Subcutaneous abdominal adipose tissue (tissue), 5 donors: ENCODE data around the gene TBC1D22A.

Experiments used
- H3K27ac ChIP-seq: one replicate; pipeline ENCODE4 v1.7.0; 2013; ENCODE audit warnings: low read depth, mild to moderate bottlenecking, inconsistent platforms, low read length, moderate library complexity
- H3K27me3 ChIP-seq, 5 donors: one replicate each; pipeline ENCODE4 v1.7.0; 2013; ENCODE audit warnings: low read length in 5 of 5, inconsistent platforms in 1 of 5; ENCODE audit not compliant: control insufficient read depth in 5 of 5, insufficient read depth in 4 of 5
- H3K36me3 ChIP-seq, 5 donors: one replicate each; pipeline ENCODE4 v1.7.0; 2013; ENCODE audit warnings: low read length in 5 of 5; ENCODE audit not compliant: control insufficient read depth in 5 of 5, insufficient read depth in 5 of 5
- H3K4me1 ChIP-seq, 5 donors: one replicate each; pipeline ENCODE4 v1.7.0; 2013; ENCODE audit warnings: low read length in 5 of 5, mild to moderate bottlenecking in 3 of 5, moderate library complexity in 1 of 5; ENCODE audit not compliant: control insufficient read depth in 5 of 5, insufficient read depth in 5 of 5
- H3K4me3 ChIP-seq, 5 donors: one replicate each; pipeline ENCODE4 v1.7.0; 2013; ENCODE audit warnings: low read length in 5 of 5, low read depth in 1 of 5
- H3K9ac ChIP-seq, 5 donors: one replicate each; pipeline ENCODE4 v1.7.0; 2013; ENCODE audit warnings: low read length in 5 of 5, mild to moderate bottlenecking in 4 of 5, moderate library complexity in 3 of 5
- H3K9me3 ChIP-seq, 5 donors: one replicate each; pipeline ENCODE4 v1.7.0; 2013; ENCODE audit warnings: low read length in 5 of 5; ENCODE audit not compliant: control insufficient read depth in 5 of 5
- donor health status: healthy.
- donor health status: healthy.
- donor health status: healthy.
- donor health status: healthy.
- donor health status: healthy.

The TBC1D22A gene

DNA sequence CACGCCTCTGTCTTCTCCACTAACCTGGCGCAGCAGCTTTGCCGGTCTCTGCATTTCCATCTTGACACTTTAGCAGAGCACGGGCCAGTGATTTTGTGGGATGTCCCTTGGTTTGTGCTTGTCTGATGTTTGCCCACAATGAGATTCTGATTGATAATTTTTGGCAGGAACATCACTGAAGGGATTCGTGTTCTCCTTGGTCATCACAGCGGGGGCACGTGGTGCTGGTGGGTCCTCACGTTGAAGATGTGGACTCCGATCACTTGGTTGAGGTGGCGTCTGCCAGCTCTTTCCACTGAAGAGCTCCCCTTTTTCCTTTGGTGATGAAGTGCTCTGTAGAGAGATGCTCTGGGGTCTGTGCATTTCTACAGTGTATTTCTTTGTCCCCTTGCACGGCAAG, 37.2 kb downstream of the TBC1D22A start:
- Histone ChIP-seq H3K36me3 (peaks cover 2 to 73% (median 53%) of the 10 kb centered on the region in 5 donors), H3K4me3 (no peak overlapping the region), H3K27me3 (no peaks in the 10 kb centered on the region), H3K4me1 (peaks cover 0 to 15% (median 4%) of the 10 kb centered on the region in 5 donors), H3K9ac (no peak overlapping the region), H3K9me3 (no peaks in the 10 kb centered on the region), H3K27ac (no peak overlapping the region)

DNA sequence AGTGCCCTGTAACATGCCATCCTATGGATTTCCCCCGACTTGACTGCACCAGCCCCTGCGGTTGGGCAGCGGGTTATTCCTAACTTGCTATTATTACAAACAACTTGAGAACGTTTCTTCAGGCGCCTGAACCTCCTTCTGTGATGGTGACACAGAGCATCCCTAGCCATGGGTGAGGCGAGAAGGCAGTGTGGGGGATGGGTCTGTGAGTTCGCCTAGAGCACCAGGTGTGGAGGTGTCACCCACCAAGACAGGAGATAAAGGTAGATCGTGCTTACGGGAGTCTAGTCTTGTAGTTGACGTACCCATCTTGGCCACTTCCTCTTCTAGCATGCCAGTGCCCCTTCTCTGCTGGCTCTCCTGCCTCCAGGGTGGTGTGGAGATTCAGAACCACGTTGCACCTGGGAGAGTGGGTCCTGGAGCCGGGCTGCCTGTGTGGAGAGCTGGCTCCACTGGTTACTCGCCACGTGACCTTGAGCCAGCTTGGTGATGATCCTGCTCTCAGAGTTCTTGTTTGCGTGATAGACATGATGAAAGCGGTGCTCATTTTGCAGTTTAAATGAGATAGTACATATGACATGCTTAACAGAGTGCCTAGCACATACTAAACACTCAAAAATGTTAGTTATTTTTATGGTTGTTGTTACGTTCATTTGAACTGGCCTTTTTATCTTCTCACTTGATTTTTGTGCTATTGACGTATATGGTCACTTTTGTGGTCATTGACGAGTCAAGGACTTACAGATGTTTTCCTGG, 37.8 kb downstream of the TBC1D22A start:
- Histone ChIP-seq H3K4me3 (no peak overlapping the region), H3K36me3 (peaks cover 2 to 73% (median 50%) of the 10 kb centered on the region in 5 donors), H3K27ac (no peak overlapping the region), H3K27me3 (no peaks in the 10 kb centered on the region), H3K4me1 (peaks cover 0 to 15% (median 4%) of the 10 kb centered on the region in 5 donors), H3K9me3 (no peaks in the 10 kb centered on the region), H3K9ac (no peak overlapping the region)

DNA sequence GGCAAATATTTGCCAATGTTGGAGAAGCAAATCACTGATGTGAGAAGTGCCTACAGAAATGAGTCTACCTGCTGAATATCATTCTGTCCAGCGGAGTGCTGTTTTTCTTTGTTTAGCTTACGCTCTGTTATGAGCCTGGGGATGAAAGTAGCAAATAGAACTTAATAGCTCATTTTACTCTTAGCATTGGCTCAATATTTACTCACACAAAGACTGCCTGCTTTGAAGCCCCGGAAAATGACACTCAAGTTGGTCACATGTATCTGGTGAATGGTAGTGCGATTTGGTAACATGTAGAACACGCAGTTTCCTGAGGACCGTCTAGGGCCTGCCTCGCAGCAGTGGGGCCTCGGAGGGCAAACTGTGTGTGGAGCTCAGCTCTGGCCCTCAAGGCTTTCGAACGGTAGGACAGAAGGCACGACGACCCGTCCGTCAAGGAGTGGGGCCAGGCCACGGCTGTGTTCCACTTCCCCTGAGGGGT, 38.9 kb downstream of the TBC1D22A start:
- Histone ChIP-seq H3K36me3 (peaks cover 2 to 65% (median 47%) of the 10 kb centered on the region in 5 donors), H3K9me3 (no peaks in the 10 kb centered on the region), H3K4me1 (peaks cover 0 to 15% (median 4%) of the 10 kb centered on the region in 5 donors), H3K9ac (no peak overlapping the region), H3K27ac (no peak overlapping the region), H3K27me3 (no peaks in the 10 kb centered on the region), H3K4me3 (no peak overlapping the region)

DNA sequence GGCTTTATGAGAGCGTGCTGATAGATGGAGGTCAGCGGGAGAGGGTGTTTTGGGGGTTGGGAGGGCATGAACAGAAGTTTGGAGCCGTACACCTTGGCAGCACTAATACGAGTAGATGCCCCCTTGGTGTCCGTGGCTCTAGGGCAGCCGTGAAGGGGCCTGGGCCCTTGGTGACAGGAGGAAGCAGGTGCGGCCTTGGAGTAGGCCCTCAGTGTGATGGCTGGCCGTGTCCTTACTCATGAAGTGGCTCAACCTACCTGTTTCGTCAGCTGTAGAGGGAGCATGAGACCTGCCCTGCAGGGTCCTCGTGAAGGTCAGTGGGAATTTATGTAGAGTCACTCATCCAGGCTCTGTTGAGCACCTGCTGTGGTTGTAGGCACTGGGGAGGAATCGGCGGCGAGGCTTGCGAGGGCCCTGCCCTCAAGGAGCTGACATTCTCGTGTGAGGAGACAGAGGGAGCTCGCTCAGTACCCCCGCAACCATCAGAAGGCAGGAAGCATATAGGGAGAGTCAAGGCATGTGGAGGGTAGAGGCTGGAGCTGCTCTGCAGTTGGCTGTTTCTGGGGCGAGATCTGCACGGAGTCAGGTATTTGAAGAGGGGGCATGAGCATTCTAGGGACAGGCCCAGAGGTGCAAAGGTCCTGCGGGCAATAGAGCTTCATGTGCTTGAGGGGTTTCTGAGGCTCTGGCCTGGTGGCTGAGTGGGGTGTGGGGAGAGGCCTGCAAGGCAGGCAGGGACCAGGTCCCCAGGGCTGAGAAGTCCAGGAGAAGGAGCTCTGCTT, 39.6 kb downstream of the TBC1D22A start:
- Histone ChIP-seq H3K4me1 (peaks cover 0 to 15% (median 4%) of the 10 kb centered on the region in 5 donors), H3K36me3 (peaks cover 2 to 66% (median 48%) of the 10 kb centered on the region in 5 donors)

DNA sequence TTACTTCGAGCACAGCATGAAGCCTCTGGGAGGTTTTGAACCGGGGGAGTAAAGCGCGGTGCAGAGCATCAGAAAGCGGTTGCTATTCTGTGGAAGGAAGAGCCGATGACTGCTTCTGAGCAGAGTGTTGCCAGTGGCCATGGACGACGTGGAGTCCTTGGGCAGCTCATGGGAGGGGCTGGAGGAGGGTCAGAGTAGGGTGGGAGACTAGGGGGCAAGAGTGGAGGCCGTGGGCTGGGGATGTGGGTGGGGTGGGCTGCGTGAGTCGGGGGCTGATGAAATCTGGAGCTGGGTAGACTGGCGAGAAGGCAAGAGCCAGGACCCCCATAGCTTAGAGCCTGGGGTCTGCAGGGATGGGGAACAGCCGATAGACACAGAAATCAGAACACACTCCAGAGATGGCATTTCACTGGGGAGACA, 40.2 kb downstream of the TBC1D22A start:
- no peaks in the 10 kb centered on the region for H3K9me3 ChIP-seq
- peaks cover 2 to 66% (median 47%) of the 10 kb centered on the region in 5 donors for H3K36me3 ChIP-seq
- H3K27me3 ChIP-seq: no peaks in the 10 kb centered on the region
- H3K27ac ChIP-seq: no peak overlapping the region
- H3K9ac ChIP-seq: no peak overlapping the region
- no peak overlapping the region for H3K4me3 ChIP-seq
- peaks cover 0 to 15% (median 4%) of the 10 kb centered on the region in 5 donors for H3K4me1 ChIP-seq

More for the DNA sequence above, 39.6 kb downstream of the TBC1D22A start:
- H3K27me3 ChIP-seq: no peaks in the 10 kb centered on the region
- no peak overlapping the region for H3K27ac ChIP-seq
- H3K9ac ChIP-seq: no peak overlapping the region
- no peaks in the 10 kb centered on the region for H3K9me3 ChIP-seq
- H3K4me3 ChIP-seq: no peak overlapping the region

DNA sequence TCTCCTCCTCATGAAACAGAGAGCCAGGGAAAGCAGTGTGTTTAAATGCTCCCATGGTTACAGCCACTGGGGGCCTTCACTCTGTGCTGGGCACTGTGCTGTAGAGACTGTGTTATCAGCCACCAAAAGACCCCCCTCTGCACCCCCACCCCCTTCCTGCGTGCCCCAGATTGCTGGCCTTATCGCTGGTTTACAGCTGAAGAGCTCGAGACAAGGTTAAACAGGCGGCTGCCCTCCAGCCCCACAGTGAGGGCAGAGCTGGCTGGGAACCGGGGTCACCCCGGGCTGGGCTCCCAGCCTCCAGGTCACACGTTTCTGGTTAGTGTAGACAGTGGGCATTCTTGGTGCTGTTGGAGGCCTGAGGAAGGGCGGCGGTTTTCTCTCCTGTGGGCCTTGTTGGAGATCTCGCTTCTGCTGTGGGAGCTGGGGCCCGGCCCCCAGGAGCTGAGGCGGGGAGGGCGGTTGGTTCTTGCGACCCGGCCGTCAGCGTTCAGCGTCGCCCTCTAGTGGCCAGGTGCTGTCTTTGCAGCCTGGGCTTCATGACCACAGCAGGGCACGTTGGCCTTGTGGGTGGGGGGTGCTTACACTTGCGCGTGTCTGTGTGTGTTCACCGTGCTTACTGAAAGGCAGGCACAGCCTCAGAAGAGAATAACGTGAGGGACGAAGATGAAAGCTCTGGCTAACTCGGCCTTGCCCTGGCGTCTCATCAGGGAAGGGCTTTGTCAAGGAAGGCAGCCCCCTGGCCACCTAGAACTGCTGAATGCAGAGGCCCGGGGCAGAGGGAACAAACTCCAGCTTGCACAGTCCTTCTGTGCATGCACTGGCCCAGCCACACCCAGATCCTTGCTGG, 40.8 kb downstream of the TBC1D22A start:
- peaks cover 0 to 14% (median 4%) of the 10 kb centered on the region in 5 donors for H3K4me1 ChIP-seq
- no peaks in the 10 kb centered on the region for H3K9me3 ChIP-seq
- H3K36me3 ChIP-seq: peaks cover 2 to 62% (median 41%) of the 10 kb centered on the region in 5 donors
- H3K9ac ChIP-seq: no peak overlapping the region
- no peak overlapping the region for H3K27ac ChIP-seq
- no peaks in the 10 kb centered on the region for H3K27me3 ChIP-seq
- no peak overlapping the region for H3K4me3 ChIP-seq

DNA sequence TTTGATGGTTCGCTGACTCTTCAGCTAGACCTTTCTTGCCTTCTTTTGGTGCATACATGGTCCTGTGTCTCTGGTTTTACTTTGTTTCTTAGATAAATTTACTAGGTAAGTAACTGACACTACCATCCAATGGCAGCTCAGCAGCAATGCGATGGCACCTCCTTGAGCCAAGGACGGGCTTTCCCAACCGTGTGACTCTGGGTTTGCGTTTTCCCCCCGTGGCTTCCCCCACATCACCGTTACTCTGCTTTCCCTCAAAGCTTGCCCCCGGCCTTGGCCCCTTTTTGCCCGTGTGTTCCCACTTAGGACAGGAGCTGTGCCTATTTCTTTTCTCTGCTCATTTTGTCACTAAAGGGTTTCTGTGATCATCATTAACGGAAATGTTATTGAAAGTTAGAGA, 41.5 kb downstream of the TBC1D22A start:
- H3K36me3 ChIP-seq: peaks cover 2 to 58% (median 40%) of the 10 kb centered on the region in 5 donors
- peaks cover 0 to 8% (median under 1%) of the 10 kb centered on the region in 5 donors for H3K4me1 ChIP-seq

DNA sequence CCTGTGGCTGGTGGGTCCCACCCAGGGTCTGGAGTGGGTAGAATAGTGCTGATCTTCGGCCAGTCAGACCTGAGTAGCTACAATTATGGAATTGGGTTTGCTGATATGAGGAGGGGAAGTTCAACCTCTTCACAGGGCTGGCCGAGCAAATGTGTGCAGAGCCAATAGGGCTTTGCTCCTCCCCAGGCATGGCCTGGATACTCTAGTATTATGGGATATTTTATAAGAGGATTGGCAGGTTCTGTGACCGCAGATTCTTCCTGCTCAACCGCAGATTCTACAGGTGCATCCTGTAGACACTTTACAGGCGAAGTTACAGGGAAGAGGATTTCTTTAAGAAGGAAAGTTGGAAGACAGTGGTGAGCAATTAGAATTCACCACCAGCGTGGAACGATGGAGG, 44.3 kb downstream of the TBC1D22A start:
- Histone ChIP-seq H3K9me3 (no peaks in the 10 kb centered on the region), H3K27ac (no peak overlapping the region), H3K27me3 (no peaks in the 10 kb centered on the region), H3K4me3 (no peak overlapping the region), H3K36me3 (peaks cover 0 to 47% (median 28%) of the 10 kb centered on the region in 5 donors), H3K9ac (no peak overlapping the region), H3K4me1 (peaks cover 0 to 7% (median 0%) of the 10 kb centered on the region in 5 donors)

More for the DNA sequence above, 41.5 kb downstream of the TBC1D22A start:
- Histone ChIP-seq H3K9ac (no peak overlapping the region), H3K4me3 (no peak overlapping the region), H3K27ac (no peak overlapping the region), H3K27me3 (no peaks in the 10 kb centered on the region), H3K9me3 (no peaks in the 10 kb centered on the region)

DNA sequence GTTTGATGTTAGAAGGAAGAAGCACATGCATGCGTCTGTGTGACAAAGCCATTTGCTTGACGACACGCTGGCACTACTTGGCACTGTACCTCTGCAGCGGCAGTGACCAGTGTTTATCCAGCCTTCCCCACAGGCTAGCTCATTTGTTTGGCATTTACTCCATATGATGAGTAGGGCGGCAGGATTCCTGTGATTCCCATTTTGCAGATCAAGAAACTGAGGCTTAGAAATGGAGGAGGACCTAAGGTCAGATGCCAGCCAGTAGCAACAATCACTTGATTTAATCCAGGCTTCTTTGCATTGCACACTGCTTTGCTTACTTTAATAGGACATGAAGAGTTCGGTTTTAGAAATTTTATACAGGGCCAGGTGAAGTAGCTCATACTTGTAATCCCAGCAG, 45.0 kb downstream of the TBC1D22A start:
- H3K9me3 ChIP-seq: no peaks in the 10 kb centered on the region
- no peak overlapping the region for H3K4me3 ChIP-seq
- H3K9ac ChIP-seq: no peak overlapping the region
- H3K36me3 ChIP-seq: peaks cover 0 to 40% (median 24%) of the 10 kb centered on the region in 5 donors
- H3K27me3 ChIP-seq: no peaks in the 10 kb centered on the region
- no peak overlapping the region for H3K27ac ChIP-seq
- peaks cover 0 to 7% (median 0%) of the 10 kb centered on the region in 5 donors for H3K4me1 ChIP-seq
